ENCODE data around the gene ABCB1.

ABCB1 gene

DNA sequence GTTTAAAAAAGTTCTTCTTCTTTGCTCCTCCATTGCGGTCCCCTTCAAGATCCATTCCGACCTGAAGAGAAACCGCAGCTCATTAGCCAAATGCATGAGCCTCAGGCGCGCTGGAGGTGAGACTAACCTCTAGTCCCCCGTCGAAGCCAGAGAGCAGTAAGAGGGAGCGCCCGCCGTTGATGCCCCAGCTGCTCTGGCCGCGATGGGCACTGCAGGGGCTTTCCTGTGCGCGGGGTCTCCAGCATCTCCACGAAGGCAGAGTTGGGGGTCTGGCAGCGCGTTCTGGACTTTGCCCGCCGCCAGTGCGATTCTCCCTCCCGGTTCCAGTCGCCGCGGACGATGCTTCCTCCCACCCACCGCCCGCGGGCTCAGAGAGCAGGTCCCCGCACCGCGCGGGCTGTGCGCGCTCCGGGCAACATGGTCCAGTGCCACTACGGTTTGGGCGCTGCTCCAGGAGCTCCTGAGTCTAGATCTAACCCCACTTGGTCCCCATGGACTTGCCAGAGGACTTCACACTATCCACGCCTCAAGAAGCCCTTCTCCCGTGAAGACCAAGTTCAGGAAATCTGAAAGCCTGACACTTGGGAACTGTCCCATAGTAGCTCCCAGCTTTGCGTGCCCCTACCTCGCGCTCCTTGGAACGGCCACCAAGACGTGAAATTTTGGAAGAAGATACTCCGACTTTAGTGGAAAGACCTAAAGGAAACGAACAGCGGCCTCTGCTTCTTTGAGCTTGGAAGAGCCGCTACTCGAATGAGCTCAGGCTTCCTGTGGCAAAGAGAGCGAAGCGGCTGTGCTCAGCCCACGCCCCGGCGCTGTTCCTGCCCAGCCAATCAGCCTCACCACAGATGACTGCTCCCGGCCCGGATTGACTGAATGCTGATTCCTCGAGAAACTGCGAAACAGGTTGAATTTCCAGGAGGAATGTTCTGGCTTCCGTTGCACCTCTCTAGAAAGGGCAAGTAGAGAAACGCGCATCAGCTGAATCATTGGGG, at the start of gene ABCB1:
TSS of gene ABCB1 (minus strand) at position 755 of the 995 bp plus-strand sequence. CDS start at position 55, 700 bp downstream.
- peak; percentile 71 for DNase-seq (ENCODE audit: low spot score)

DNA sequence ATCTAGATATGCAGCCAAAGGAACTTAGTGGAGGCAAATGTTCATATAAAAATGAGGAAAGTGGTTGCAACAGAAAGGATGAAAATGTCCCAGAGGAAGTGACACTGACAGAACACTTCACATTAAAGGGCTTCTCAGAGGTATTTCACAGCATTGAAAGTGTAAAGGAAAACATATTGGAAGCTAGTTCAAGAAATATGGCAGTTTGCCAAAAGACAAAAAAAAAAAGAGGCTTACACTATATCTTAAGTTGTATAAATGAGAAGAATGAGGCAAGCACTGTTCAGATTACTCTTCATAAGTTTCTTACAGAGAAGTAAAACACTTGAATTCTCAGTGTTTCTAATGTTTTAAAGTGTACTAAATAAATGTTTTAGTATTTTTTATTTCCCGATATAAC, 47.6 kb upstream of the ABCB1 start:
- DNase-seq (ENCODE audit: low spot score): no peak

DNA sequence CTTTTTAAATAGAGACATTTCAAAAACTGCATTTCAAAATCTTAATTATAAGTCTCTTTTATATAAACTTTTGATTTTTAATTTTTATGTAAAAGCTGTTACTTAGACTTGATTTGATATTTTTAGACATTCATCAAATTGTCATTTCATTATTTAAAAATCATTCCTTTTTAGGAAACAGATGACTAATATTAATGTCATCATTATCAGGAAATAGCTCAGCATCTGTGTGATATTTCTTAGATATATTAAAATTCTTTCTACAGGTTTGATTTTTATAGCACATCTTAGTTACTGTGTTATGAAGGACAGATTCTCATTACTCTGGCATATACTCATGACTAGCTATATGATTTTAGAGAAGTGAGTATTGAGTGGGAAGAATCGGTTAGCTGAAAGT, 44.8 kb upstream of the ABCB1 start:
- DNase-seq (ENCODE audit: low spot score): no peak

DNA sequence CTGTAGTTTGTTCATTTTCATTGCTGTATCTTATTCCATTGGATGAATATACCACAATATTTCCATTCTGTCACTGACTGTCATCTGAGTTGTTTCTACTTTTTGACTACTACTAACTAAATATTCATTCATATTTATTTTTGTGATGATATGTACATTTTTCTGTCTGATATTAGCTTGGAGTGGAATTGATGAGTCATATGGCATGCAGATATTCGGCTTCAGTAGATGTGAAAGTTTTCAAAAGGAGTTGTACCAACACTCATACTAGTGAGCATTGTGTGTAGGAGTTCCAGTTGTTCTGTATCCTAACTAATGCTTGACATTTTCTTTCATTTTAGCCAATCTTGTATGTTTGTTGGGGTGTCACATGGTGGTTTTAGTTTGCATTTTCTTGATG, 35.2 kb upstream of the ABCB1 start:
- DNase-seq (ENCODE audit: low spot score): no peak

DNA sequence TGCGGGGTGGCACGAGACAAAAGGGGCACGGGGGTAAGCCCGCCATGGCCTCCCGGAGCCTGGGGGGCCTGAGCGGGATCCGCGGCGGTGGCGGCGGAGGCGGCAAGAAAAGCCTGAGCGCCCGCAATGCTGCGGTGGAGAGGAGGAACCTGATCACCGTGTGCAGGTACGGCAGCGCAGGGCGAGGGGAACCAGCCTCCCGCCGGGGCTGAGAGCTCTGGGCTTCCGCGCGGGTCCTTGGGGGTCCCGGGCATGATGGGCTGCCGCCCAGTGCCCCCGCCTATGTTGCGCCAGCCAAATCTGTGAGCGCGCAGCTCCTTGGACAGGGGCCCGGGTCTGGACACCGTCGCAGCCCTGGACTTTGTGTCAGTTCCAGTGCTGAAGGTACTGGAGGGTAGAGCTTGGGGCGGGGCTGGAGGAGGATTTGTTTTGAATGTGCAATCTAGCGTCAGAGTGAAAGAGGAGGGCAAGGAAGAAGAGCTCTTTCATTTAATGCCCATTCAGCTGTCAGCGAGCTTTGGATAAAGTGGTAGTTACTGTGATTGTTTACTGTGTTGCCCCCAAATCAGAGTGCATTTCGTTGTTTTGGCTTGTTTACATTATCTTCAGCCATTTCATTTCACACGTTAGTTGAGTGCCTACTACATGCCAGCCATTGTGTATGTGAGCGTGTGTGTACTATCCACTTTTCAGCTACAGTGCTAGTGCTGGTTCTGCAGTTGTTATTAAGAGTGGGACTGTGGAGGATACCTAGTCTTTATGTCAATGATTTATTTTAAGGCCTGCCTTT, 28.3 kb upstream of the ABCB1 start:
- DNase-seq (ENCODE audit: low spot score): peak; percentile 16

DNA sequence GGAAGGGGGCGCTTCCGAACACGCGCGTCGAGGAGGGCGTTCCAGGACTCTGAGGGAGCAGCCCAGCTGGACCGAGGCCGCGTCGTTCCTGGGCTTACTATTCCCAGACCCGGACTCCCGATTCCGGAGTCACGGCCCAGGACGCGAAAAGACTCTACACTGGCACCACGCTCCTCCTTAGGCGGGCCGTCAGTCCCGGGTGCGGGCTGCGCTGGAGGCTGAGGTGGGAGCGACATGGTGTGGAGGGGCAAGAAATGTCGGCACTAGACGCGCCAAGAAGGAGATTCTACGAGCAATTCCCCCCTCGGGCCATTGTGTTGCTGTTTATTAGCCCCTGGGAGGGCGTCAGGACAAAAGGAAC, 26.9 kb upstream of the ABCB1 start:
- peak; percentile 8 for DNase-seq (ENCODE audit: low spot score)

DNA sequence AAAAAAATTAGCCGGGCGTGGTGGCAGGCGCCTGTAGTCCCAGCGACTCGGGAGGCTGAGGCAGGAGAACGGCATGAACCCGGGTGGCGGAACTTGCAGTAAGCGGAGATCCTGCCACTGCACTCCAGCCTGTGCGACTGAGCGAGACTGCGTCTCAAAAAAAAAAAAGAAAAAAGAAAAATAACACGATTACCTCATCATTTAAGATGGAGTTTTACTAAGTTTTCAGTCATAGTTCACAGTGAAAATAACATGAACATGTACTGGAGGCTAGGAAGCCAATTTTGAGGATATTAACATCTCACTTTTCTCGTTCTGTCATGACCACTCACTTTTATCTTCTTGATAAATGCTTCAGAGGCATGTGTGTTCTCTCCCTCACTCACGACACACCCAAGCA, 24.4 kb upstream of the ABCB1 start:
- no peak for DNase-seq (ENCODE audit: low spot score)

DNA sequence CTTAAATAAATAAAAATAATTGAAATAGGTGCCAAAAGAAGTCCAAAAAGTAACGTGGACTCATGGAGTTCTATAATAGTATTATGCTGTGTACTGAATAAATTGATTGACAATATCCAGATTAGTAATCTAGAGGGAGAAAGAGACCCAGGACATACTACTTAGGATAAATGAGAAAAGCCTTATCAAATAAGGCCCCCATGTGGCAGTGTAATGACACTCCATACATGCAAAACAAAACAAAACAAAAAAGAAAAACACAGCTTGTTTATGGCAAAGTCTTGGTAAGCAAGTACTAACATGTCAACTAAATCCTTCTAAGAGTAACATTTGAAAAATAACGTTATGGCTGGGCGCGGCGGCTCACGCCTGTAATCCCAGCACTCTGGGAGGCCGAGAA, 23.9 kb upstream of the ABCB1 start:
- no peak for DNase-seq (ENCODE audit: low spot score)

DNA sequence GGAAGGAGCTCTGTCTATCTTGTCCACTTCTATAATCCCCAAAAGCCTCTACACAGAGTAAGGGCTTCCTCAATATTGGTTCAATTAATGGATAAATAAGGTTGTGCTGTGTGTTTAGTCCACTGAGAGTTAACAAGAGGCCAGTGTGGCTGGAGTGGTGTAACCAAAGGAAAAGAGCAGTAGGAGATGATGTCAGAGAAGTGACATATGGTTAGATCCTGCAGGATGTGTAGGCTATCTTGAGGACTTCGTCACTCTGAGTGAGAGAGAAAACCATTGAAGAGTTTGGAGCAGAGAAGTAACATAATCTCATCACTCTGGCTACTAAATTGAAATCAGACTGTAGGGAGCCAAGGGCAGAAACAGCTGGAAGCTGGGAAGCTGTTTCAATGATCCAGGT, 14.5 kb upstream of the ABCB1 start:
- DNase-seq (ENCODE audit: low spot score): no peak

DNA sequence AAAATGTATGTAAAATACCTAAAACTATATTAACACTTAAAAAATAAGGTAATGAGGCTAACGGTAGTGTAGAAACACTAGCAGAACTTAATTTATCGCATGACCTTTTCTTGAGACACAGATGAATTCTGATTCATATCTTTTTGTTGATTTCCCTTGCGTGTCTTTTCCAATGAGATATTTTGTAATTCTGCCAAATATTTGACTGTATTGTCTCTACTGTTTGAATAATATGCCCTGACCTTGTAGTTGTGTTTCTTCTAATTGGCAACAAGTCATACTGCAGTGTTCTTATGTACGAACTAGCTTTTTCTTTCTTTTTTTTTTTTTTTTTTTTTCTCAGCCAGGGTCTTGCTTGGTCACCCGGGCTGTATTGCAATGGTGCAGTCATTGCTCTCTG, 9.2 kb upstream of the ABCB1 start:
- DNase-seq (ENCODE audit: low spot score): no peak

DNA sequence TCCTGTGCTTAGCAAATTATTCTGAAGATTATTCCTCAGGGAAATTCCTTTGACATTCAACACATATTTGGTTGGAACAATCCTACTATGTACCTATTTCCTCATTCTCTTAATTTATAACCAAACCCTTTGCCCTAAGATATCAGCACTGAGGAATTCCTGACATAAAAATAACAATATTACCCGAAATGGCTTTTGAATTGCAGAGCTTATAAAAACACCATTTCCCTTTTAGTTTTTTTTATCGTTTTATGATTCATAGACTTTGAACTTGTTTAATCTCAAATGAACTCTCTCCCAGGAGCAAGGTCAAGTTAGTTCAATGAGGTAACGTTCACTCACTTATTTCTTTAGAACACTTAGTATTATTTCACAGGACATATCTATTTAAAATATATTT, 7.7 kb upstream of the ABCB1 start:
- DNase-seq (ENCODE audit: low spot score): no peak

DNA sequence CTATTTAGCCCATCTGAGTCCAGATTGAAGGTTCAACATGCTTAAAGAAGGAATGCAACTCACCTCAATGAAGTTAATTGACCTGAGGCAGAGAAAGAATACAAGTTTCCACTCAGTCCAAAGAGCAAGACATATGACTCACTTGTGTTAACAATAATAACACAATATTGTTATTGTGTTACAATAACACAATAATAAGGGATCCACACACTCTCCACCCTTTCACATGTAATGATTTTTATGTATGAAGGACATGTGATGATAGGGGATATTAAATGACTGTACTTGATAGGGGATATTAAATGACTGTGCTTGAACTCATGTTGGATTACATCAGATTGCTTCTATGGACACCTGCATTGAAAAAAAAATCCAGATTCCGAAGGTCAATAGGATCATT, 3.6 kb upstream of the ABCB1 start:
- DNase-seq (ENCODE audit: low spot score): no peak

DNA sequence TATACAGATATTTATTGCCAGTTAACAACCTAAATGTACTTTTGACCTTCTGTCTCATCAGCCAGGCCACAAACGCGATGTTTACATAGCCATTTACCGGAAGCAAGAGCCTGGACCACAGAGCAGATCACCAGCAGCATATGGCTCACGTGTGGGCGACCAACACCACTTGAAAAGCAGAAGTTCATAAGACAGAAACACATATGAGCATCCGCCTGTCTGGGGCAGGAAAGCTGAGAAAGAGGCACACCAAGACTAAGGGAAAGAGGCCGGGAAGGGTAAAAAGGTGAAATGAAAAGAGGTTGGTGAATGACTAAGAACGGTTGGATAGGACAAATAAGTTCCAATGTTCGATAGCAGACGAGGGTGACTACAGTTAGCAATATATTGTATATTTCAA, 1.3 kb downstream of the ABCB1 start:
- no peak for DNase-seq (ENCODE audit: low spot score)

DNA sequence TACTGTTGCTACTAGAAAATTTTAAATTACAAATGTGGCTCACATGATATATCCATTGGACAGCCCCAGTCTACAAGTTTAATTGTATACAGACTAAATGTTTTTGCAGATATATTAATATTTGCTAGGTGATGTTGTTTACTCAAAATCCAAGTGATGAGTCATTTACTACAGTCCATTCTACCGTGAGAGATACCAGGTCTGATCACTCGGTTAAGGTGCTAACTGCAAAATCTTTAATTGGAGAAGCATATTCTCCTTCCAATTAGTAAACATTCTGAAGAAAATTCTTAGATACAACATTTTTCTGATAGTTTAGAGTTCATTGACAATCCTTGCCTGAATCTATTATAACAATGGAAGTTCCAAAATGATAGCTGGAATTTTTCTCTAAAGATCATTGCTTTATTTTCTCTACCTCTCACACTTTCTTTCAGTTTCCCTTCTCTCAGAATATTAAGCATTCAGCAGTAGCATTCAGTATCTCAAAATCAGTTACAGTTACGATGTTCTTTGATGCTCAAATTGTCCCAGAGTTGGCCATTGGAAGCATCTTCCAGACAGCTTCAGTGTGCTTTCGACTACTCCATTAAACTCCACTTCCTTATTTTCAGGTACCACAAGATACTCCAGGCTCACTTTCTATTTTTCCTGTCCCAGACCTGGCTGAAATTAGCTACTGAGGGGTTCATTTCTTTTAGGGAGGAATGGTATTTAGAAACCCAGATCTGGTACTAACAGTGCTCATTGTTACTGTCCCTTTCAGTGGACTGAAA, 2.3 kb downstream of the ABCB1 start:
- no peak for DNase-seq (ENCODE audit: low spot score)

DNA sequence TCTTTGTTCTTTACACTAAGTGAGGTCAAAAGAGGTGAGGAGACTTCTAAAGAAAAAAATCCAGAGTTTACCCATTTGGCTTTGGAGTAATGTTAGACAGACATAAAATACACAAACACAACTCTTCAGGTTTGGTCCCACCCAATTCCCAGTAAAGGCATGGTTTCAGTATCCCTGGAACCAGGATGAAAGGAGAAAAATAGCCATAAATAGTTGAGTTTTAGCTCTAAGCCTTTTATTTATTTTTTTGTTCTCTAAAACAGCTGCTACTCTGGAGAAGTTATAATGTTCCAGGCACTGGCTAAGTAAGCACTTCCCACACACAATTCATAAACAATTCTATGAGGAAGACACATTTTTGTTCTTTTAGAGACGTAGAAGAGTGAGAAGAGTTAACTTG, 4.0 kb downstream of the ABCB1 start:
- no peak for DNase-seq (ENCODE audit: low spot score)

DNA sequence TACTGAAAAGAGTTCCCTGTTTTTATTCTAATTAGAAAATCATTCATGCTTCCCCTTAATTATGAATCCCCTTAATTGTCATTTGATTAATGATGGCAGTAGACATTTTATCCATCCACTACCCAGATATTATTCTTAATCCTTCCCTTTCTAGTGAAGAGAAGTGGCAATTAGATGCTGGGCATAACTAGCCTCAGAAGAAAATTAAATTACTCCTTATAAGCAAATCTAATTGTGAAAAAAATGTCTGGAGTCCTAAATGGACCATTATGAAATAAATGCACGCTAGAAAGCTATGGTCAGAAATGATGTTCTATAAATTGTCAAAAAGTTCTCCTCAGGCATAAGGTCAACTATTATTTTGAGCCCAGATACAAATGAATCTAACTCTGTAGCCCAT, 4.5 kb downstream of the ABCB1 start:
- DNase-seq (ENCODE audit: low spot score): no peak

DNA sequence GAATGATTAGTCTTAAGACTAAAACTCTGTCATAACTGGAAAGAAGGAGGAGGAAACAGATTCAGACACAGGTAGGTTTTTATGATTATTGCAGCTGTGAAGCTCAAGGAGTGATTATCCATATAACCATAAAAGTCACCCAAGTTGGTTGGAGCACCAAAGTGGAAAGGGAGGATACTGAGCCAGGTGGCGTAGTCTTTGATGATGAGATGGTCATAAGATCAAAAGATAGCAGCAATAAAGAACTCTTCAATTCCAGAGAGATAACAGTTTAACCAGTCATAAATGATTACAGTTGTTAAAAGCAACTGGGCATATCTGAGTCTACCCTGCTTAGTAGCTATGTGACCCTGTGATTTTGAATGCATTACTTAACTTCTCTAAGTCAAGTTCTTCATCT, 8.4 kb downstream of the ABCB1 start:
- DNase-seq (ENCODE audit: low spot score): no peak

DNA sequence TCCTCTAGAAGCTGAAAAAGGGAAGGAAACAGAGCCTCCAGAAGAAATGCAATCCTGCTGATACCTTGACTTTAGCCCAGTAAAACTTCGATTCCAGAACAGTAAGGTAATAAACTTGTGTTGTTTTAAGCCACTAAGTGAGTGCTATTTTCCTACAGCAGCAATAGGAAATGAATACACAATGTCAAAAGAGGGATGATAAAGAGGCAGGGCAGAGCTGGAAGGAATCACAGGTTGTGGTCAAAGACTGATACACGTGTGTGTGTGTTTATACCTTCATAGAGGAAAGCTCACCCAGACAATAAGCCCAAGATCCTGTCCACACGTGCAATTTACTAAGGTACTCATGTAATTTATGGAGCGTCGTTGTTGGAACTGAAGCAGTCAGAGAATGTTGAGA, 9.5 kb downstream of the ABCB1 start:
- DNase-seq (ENCODE audit: low spot score): no peak

DNA sequence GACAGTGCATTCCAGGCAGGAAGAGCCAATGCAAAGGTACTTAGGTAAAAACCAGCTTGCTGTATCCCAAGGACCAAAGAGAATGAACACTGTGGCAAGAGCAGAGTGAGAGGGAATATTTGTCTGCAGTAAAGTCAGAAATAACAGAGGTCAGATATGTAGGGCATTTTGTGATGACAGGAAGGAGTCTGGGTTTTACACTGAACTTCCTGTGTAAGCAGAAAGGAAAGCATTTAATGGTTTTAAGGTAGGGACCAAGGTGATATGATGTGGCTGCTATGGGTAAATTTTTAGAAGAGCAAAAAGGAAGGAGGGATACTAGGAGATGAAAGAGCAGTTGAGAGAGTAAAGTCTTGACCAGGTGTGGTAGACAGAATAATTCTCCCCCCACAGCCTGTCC, 10.1 kb downstream of the ABCB1 start:
- DNase-seq (ENCODE audit: low spot score): no peak

DNA sequence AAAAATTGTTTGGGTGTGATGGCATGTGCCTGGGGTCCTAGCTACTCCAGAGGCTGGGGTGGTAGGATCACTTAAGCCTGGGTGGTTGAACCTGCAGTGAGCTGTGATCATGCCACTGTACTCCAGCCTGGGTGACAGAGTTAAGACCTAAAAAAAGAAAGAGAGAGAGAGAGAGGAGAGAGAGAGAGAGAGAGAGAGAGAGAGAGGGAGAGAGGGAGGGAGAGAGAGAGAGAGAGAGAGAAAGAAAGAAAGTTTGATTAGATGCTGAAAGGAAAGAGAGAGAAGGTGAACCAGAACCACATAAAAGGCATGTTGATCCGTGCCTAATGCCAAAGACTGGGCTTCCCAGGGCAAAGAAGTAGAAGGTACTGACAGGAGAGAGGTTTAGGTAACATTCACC, 11.1 kb downstream of the ABCB1 start:
- no peak for DNase-seq (ENCODE audit: low spot score)

DNA sequence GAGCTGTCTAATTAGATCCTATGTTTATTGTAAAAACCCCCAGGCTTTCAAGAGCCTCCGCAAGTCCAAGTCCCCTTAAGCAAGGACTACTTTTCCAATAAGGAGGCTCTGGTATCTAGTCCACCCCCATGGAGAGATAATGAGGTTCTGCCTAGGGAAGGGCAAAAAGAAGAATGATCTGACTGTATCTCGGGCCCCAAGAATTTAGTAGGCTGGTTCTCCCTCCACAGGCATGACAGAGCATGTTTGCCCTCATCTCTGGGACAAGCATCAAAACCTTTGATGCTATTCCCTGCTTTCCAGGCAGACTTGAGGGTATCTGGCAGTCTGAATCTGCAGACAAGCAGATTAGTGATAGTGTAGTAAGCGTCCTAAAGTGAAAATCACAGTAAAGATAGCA, 19.0 kb downstream of the ABCB1 start:
- DNase-seq (ENCODE audit: low spot score): no peak

DNA sequence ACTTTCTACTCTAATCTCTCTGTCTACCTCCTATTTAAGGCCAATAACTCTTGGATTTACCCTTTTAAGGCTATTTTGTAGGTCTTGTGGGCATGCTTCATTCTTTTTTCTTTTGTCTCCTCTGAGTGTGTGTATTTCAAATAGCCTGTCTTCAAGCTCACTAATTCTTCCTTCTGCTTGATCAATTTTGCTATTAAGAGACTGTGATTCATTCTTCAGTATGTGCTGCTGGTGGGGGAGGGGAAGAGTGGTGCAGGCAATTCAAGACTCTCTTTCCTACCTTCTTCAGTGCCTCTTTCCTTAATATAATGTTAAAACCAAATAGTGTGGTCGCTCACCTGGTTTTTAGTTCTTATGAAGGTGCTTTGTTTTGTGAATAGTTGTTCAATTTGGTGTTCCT, 20.0 kb downstream of the ABCB1 start:
- no peak for DNase-seq (ENCODE audit: low spot score)

DNA sequence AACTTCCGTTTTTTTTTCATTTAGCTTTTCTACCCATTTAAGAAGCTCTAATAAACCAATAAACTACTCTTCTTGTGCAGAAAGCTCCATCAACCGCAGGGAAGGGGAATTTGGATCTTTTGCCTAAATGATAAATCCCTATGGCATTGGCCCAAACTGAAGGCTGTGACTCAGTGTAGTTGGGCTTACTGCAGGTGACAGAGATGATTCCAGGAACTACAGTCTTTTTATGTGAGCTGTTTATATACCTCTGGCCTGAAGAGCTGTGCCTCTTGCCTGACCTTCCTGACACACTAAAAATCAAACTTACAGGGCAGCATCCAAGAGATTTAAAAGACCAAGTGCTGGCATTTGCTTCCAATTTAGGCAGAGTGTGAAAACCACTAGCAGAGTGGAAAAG, 25.2 kb downstream of the ABCB1 start:
- DNase-seq (ENCODE audit: low spot score): no peak
